Skeletal muscle satellite cell (primary cell): ENCODE data around the gene MAPK8IP1.

Experiments
- H3K27me3 ChIP-seq: 2 replicates; pipeline ENCODE4 v1.7.0; 2013; ENCODE audit warnings: low read length; ENCODE audit not compliant: control insufficient read depth, insufficient read depth
- H3K36me3 ChIP-seq: 2 replicates; pipeline ENCODE4 v1.7.0; 2013; ENCODE audit warnings: mild to moderate bottlenecking, control low read depth, low read length; ENCODE audit not compliant: insufficient read depth
- H3K4me1 ChIP-seq: 2 replicates; pipeline ENCODE4 v1.7.0; 2013; ENCODE audit warnings: low read length; ENCODE audit not compliant: control insufficient read depth, insufficient read depth
- H3K4me2 ChIP-seq: 2 replicates; pipeline ENCODE4 v1.7.0; 2013; ENCODE audit warnings: mild to moderate bottlenecking, low read length
- H3K4me3 ChIP-seq: 2 replicates; pipeline ENCODE4 v1.7.0; 2013; ENCODE audit warnings: low read length
- H3K9ac ChIP-seq: 2 replicates; pipeline ENCODE4 v1.7.0; 2013; ENCODE audit warnings: mild to moderate bottlenecking, low read depth, low read length, moderate library complexity
- H3K9me3 ChIP-seq: replicated peaks from 2 replicates; pipeline ENCODE4 v1.7.0; 2013; ENCODE audit warnings: mild to moderate bottlenecking, control low read depth, low read length

MAPK8IP1 gene

GRCh38 chr11:45864041-45864440, 21.4 kb upstream of the MAPK8IP1 start:
- Histone ChIP-seq H3K9me3 (no peaks in the 10 kb centered on the region), H3K4me2 (no peak overlapping the region), H3K4me1 (peaks cover 13% of the 10 kb centered on the region), H3K27me3 (no peaks in the 10 kb centered on the region), H3K9ac (no peak overlapping the region), H3K36me3 (peaks cover 29% of the 10 kb centered on the region), H3K4me3 (no peak overlapping the region)

- Histone ChIP-seq H3K4me2 (no peak overlapping the region), H3K9me3 (no peaks in the 10 kb centered on the region), H3K27me3 (no peaks in the 10 kb centered on the region), H3K4me3 (no peak overlapping the region), H3K9ac (no peak overlapping the region), H3K36me3 (peaks cover 35% of the 10 kb centered on the region), H3K4me1 (peaks cover 11% of the 10 kb centered on the region)
These were observed 15.9 kb upstream of the MAPK8IP1 start for GRCh38 chr11:45869551-45869950.

- peaks cover 11% of the 10 kb centered on the region for H3K4me1 ChIP-seq
- no peaks in the 10 kb centered on the region for H3K9me3 ChIP-seq
- peaks cover 35% of the 10 kb centered on the region for H3K36me3 ChIP-seq
- no peaks in the 10 kb centered on the region for H3K27me3 ChIP-seq
- no peak overlapping the region for H3K4me3 ChIP-seq
- no peak overlapping the region for H3K4me2 ChIP-seq
- no peak overlapping the region for H3K9ac ChIP-seq
These were observed 14.7 kb upstream of the MAPK8IP1 start for GRCh38 chr11:45870706-45871105.

- Histone ChIP-seq H3K4me1 (peaks cover 11% of the 10 kb centered on the region), H3K9me3 (no peaks in the 10 kb centered on the region), H3K27me3 (no peaks in the 10 kb centered on the region), H3K4me2 (no peak overlapping the region), H3K9ac (no peak overlapping the region), H3K4me3 (no peak overlapping the region), H3K36me3 (peaks cover 35% of the 10 kb centered on the region)
These were observed 13.8 kb upstream of the MAPK8IP1 start for GRCh38 chr11:45871638-45872037.

GRCh38 chr11:45872651-45873356, 12.6 kb upstream of the MAPK8IP1 start:
- Histone ChIP-seq H3K36me3 (peaks cover 35% of the 10 kb centered on the region), H3K4me2 (no peak overlapping the region), H3K9ac (no peak overlapping the region), H3K27me3 (no peaks in the 10 kb centered on the region), H3K9me3 (no peaks in the 10 kb centered on the region), H3K4me3 (no peak overlapping the region), H3K4me1 (peaks cover 11% of the 10 kb centered on the region)

- H3K36me3 ChIP-seq, result peaks cover 13% of the 10 kb centered on the region
- no peak overlapping the region for H3K4me2 ChIP-seq
- peaks cover 19% of the 10 kb centered on the region for H3K4me1 ChIP-seq
- H3K9ac ChIP-seq, result no peak overlapping the region
- H3K4me3 ChIP-seq, result no peak overlapping the region
- H3K9me3 ChIP-seq, result no peaks in the 10 kb centered on the region
- H3K27me3 ChIP-seq, result no peaks in the 10 kb centered on the region
These were observed 9.1 kb upstream of the MAPK8IP1 start for GRCh38 chr11:45876401-45876800.

- Histone ChIP-seq H3K4me3 (no peak overlapping the region), H3K4me1 (peaks cover 19% of the 10 kb centered on the region), H3K9ac (no peak overlapping the region), H3K4me2 (no peak overlapping the region), H3K36me3 (peaks cover 13% of the 10 kb centered on the region), H3K27me3 (no peaks in the 10 kb centered on the region), H3K9me3 (no peaks in the 10 kb centered on the region)
These were observed 8.2 kb upstream of the MAPK8IP1 start for GRCh38 chr11:45877221-45877620.

GRCh38 chr11:45877845-45878244, 7.6 kb upstream of the MAPK8IP1 start:
- no peak overlapping the region for H3K9ac ChIP-seq
- no peaks in the 10 kb centered on the region for H3K9me3 ChIP-seq
- peaks cover 11% of the 10 kb centered on the region for H3K36me3 ChIP-seq
- H3K4me1 ChIP-seq, result peaks cover 12% of the 10 kb centered on the region
- H3K4me2 ChIP-seq, result no peak overlapping the region
- H3K27me3 ChIP-seq, result no peaks in the 10 kb centered on the region
- H3K4me3 ChIP-seq, result no peak overlapping the region

- no peak overlapping the region for H3K9ac ChIP-seq
- H3K9me3 ChIP-seq, result no peaks in the 10 kb centered on the region
- no peak overlapping the region for H3K4me3 ChIP-seq
- no peak overlapping the region for H3K4me2 ChIP-seq
- H3K27me3 ChIP-seq, result no peaks in the 10 kb centered on the region
- peaks cover 7% of the 10 kb centered on the region for H3K4me1 ChIP-seq
- H3K36me3 ChIP-seq, result peaks cover 11% of the 10 kb centered on the region
These were observed 5.4 kb upstream of the MAPK8IP1 start for GRCh38 chr11:45879803-45880686.

- Histone ChIP-seq H3K27me3 (peaks cover 2% of the 10 kb centered on the region), H3K4me1 (peaks cover 11% of the 10 kb centered on the region), H3K4me2 (no peak overlapping the region), H3K36me3 (peaks cover 11% of the 10 kb centered on the region), H3K9ac (no peak overlapping the region), H3K9me3 (no peaks in the 10 kb centered on the region), H3K4me3 (no peak overlapping the region)
These were observed 4.5 kb upstream of the MAPK8IP1 start for GRCh38 chr11:45880772-45881570.

- no peak overlapping the region for H3K4me2 ChIP-seq
- peaks cover 11% of the 10 kb centered on the region for H3K27me3 ChIP-seq
- H3K4me3 ChIP-seq, result no peak overlapping the region
- peaks cover 11% of the 10 kb centered on the region for H3K36me3 ChIP-seq
- H3K4me1 ChIP-seq, result peaks cover 13% of the 10 kb centered on the region
- no peaks in the 10 kb centered on the region for H3K9me3 ChIP-seq
- no peak overlapping the region for H3K9ac ChIP-seq
These were observed 3.6 kb upstream of the MAPK8IP1 start for GRCh38 chr11:45881708-45882368.
